Right hindlimb (tissue), 1 donor: ENCODE results near the gene MRPL37.
A peak's percentile ranks its signal among the peaks of the same experiment; 100 is the strongest.
"Not testable (repeated sequence)": the region's sequence is repeated elsewhere in the genome, so short reads cannot be mapped to it uniquely, and the experiment has no call there.

Source experiments
- DNase-seq: peaks from one replicate; pipeline ENCODE4 v3.0.0-alpha.2; 2018

MRPL37 gene

DNA sequence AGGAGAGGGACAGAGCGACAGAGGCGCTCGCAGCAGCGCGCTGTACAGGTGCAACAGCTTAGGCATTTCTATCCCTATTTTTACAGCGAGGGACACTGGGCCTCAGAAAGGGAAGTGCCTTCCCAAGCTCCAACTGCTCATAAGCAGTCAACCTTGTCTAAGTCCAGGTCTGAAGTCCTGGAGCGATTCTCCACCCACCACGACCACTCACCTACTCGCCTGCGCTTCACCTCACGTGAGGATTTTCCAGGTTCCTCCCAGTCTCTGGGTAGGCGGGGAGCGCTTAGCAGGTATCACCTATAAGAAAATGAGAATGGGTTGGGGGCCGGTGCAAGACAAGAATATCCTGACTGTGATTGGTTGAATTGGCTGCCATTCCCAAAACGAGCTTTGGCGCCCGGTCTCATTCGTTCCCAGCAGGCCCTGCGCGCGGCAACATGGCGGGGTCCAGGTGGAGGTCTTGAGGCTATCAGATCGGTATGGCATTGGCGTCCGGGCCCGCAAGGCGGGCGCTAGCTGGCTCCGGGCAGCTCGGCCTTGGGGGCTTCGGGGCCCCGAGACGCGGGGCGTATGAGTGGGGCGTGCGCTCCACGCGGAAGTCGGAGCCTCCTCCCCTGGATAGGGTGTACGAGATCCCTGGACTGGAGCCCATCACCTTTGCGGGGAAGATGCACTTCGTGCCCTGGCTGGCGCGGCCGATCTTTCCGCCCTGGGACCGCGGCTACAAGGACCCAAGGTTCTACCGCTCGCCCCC is at the start of gene MRPL37, which contains the start of gene CYB5RL:
Gene MRPL37 (plus strand): TSS at position 403 of the 754 bp plus-strand sequence. CDS start 77 bp downstream, at position 480.
Gene CYB5RL (minus strand): TSS at position 266 of the 754 bp plus-strand sequence. CDS start 4,414 bp downstream, outside the sequence.
- DNase-seq: peak; percentile 96

DNA sequence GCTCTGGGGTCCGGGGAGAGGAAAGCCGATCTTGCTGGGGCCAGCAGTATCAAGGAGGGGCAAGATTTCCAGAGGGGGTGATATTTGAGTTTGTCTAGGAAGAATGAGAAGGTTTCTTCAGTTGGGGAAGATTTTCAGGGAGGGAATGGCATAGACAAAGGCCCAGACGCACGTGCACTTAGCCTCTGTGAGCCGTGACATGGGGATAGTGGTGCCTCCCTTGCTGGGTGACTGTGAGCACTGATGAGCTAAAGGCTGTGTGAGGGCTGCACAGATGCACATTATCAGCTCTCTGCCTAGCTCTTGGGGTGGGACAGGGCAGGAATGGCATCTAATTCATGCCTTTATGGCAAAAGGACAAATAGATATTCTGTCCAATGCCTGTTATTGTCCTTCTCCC is 49.0 kb upstream of the MRPL37 start:
- no peak for DNase-seq

DNA sequence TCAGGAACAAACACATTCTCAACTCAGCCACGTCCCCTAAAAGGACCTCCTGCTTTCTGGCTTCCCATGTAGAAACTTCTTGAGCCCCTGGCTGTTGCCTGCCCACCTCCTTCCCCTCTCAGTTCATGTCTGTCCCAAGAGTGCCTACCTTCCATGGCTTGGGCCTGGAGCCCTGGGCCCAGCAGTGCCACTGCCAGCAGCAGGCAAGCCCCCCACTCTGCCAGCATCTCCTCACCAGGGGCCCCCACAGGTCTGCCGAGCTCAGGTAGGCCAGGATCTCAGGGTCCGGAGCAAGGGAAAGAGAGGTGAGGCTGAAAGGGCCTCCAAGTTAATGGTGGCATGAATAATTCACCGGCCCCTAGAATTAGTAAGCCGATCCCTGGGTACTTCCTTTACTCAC is 47.3 kb upstream of the MRPL37 start, which contains the start of gene CDCP2:
Gene CDCP2 (minus strand): TSS at position 305 of the 400 bp plus-strand sequence. CDS start 78 bp downstream, at position 227.
- no peak for DNase-seq

DNA sequence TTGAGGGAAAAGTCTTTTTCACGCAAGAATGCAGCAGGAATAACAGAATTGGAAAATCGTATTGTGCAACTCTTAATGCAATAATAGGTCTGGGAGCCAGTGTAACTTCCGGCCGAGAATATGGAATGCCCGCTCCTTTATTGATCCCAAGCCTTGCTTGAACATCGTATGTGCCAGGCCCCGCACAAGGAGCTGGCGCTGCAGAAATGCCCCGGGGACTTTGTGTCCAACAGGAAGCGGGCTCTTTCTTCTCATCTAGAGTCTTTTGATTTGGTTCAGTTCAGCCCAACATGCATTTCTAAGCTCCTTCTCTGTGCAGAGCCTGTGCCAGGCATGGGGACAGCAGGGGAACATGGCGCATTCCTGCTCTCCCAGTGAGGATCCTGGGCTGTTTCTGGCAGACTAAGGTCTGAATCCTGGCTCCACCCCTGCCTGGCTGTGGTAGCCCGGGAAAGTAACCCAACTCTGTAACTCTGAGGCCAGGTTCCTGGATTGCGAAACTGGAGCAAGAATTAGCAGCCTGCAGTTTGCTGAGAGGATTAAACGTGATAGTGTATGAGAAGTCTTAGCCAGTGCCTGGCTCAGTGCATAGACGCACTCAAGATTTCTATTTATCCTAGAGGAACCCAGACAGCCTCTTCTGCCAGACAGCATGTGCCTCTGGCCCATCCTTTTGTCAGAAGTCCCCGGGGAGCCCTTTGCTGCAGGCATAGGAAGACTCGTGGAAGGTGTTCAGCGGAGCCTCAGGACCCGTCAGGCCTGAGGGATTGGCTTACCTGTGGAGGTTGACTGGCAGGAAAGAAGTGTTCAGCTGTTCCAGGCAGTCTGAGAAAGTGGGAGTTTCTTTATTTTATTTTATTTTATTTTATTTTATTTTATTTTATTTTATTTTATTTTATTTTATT is 46.2 kb upstream of the MRPL37 start:
- DNase-seq: peak; percentile 73

DNA sequence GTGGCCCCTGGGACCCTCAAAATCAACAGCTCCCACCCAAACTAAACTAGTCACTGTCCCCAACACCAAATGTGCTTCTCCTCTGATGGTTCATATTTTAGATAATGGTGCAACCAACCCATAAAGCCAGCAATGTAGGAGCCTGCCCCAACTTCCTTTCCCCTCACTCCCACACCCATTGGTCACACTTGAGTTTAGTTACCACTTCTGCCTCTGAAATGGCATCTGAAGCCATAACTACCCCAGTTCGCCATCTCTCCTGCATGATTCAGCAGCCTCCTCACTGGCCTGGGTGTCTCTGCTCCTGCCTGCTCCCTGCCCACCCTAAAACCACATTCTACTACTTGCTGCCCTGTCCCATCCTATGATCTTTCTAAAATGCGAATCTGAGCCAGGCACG is 43.8 kb upstream of the MRPL37 start:
- no peak for DNase-seq

DNA sequence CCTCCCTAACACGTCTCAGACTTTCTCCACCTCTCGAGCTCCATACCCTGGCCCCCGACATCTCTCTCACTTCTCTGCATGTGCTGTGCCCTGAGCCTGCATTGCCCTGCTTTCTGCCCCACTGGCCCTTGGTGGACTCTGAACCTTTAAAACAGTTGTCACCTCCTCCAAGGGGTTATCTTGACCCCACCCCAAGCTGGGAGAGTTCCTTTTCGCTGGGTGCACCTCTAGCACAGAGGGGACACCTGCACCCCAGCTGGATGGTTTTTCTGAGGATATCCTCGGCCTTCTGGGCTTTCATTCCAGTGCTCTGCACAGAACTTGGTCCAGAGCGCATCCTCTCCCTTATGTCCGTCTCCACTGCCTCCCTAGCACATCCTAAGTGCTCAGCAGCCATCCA is 43.0 kb upstream of the MRPL37 start:
- no peak for DNase-seq

DNA sequence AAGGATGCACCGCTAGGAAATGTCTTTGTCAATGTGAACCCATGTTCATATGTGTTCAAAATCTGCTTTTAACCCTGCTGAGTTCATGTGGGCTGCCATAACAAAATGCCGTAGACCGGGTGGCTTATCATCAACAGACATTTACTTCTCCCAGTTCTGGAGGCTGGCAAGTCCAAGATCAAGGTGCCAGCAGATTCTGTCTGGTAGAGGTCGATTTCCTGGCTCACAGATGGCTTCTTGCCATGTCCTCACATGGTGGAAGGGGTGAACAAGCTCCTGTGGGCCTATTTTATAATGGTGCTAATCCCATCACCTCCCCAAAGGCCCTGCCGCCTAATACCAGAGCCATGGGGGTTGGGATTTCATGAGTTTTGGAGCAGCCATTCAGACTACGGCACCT is 42.6 kb upstream of the MRPL37 start:
- no peak for DNase-seq

DNA sequence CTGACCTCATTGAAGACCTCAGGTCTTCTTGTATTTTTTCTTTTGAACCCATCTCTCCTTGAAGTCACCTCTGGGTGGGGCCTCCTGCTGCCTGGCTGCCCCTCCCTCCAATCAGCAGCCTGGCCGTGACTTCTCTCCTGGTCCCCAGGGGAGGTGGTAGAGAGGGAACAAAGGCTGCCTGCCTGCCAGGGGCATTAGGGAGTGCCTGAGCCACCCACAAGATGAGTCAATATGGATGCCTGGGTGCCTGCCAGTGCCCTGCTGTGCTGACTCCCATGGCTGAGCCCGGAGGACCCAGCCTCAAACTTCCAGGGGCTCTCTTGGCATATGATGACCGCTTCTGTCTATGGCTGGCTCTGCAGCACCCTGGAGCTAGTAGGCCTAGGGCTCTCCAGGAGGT is 41.9 kb upstream of the MRPL37 start:
- no peak for DNase-seq

DNA sequence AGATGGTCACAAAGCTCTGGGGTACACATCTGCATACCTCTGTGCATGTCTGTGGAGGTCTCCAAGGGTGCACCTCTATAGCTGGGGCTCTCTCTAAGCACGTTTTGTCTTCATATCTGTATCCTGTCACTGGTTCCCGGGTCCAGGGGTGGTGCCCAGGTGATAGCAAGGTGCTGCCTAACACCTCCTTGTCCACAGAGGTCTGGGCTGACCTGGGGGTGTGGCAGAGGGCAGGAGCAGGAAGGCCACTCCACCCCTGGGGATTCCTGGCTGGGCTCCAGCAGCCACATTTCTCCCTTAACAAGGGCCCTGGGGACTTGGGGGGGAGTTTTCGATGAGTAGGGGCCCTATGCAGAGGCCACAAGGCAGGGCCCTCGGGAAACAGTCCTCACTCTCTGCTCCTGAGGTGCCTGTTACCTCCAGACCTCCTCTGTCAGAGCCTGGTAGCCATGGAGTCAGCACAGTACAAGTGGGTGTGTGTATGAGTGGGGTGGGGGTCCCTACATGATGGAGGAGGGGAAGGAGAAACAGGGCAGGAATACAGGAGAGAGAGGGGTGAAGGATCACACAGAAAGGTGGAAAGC is 40.1 kb upstream of the MRPL37 start:
- DNase-seq: no peak

DNA sequence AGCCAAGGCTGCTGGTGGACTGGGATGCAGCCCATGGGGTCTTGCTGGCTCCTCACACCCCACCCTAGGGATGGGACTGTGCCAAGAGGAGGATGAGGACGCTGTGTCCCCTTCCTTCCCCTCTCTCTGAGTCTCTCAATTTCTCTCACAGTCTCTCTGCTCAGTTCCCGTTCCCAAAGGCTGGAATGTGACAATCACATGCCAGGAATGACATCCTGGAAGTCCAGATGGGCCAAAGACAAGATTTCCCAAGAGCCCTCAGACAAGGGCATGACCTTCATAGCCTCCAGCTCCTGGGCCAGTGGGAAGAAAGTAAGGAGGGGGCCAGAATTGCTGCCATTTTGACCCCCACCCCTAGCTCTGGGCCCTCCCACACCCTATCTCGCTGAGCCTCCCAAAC is 39.6 kb upstream of the MRPL37 start:
- DNase-seq: no peak

DNA sequence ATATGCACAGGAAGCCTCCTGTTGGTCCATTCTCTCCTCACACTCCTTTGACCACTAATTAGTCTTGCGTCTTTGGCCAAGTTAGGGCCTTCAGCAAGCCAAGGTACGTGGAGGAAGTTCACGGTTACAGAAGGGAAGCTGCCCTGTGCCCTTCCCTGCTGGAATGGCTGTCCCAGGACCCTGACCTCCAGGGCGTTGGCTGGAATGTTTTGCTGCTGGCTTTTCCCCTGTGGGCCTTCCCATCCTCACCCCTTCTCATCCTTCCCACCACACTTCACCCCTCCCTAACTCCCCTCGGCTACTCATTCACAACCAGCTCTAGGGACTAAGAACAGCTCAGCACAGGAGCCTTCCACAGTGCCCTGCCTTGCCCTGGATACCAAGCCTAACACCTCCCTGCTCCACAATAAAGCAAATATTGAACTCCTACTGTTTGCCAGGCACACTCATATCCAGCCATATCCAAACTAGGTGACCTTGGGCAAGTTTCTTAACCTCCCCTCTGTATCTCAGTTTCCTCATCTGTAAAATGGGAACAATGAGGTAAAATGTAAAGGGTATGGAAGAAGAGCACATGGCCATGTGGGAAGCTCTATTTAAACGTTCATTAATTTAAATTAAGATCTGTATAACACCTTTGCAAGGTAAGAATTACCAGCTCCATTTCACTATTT is 38.3 kb upstream of the MRPL37 start:
- DNase-seq: no peak

DNA sequence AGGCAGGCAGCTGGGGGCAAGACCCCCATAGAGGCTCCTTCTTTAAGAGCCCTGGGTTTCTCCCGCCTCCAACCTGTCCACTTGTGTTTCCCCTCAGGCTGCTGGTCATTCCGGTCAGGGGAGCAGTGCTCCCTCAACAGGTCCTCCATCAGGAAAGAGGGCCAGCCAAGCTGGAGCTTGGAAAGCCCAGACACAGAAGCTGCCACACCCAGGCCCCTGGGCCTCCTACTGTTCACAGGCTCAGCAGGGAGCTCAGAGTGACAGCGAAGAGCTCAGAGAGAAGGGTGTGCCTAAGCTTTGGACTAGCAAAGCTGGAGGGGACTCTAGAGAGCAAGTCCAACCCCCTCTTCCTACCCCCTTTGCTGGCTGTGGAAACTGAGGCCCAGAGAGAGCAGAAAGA is 36.9 kb upstream of the MRPL37 start:
- DNase-seq: no peak

DNA sequence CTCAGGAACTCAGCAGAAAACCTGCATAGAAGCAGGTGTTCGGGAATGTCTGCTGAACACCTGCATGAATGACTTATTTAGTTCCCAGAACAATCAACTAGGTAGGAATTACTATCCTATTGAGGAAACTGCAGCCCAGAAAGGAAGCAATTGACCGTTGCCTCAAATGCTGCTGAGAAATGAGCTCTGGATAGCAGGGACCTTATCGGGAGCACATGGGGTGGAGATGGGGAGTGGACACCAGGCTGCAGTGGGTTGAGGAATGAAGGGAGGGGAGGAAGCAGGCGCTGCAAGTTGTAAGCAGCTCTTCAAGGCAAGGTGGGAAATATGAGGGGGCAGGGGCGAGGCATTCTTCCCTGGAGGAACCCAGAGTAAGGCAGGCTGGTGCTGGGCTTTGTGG is 36.4 kb upstream of the MRPL37 start:
- DNase-seq: no peak

DNA sequence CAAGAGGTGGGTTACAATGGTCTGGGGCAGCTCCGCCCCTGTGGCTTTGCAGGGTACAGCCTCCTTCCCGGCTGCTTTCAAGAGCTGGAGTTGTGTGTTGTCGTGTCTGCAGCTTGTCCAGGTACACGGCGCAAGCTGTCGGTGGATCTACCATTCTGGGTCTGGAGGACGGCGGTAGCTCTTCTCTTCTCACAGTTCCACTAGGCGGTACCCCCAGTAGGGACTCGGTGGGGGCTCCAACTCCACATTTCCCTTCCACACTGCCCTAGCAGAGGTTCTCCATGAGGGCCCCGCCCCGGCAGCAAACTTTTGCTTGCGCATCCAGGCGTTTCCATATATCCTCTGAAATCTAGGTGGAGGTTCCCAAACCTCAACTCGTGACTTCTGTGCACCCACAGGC is 34.8 kb upstream of the MRPL37 start:
- DNase-seq: no peak

DNA sequence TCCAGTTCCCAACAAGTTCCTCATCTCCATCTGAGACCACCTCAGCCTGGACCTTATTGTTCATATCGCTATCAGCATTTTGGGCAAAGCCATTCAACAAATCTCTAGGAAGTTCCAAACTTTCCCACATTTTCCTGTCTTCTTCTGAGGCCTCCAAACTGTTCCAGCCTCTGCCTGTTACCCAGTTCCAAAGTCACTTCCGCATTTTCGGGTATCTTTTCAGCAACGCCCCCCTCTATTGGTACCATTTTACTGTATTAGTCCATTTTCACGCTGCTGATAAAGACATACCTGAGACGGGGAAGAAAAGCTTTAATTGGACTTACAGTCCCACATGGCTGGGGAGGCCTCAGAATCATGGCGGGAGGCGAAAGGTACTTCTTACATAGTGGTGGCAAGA is 33.6 kb upstream of the MRPL37 start:
- not testable (repeated sequence) for DNase-seq

DNA sequence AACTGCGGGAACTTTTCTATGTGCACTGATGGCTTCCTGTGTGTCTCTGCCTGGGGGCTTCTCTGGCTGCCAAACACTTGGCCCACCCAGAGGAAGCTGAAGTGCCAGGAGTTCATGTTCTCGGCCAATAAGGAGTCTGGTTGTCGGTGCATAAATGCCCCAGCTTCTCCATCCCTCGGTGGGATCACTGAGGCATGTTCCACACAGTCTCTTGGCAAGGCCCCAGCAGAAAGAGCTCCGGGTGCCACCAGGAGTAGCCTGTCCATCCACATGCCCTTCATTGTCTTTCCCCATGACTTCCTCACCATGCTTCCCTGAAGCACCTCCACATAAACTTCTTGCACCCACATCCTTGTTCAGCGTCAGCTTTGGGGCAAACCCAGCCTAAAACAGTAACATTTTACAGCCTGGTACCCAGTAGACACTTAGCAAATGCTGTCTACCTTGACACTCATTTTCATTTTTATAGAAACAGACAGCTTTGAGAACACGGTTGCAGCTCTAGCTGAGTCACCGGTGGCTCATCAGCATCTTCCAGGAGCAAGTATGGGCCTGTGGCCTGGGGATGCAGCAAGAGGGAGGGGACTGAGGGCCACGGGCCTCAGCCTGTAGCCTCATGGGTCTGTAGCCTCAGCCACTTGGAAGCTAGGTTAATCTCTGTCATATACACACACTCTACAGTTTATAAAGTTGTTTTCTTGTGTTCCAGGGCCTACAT is 32.4 kb upstream of the MRPL37 start:
- no peak for DNase-seq

DNA sequence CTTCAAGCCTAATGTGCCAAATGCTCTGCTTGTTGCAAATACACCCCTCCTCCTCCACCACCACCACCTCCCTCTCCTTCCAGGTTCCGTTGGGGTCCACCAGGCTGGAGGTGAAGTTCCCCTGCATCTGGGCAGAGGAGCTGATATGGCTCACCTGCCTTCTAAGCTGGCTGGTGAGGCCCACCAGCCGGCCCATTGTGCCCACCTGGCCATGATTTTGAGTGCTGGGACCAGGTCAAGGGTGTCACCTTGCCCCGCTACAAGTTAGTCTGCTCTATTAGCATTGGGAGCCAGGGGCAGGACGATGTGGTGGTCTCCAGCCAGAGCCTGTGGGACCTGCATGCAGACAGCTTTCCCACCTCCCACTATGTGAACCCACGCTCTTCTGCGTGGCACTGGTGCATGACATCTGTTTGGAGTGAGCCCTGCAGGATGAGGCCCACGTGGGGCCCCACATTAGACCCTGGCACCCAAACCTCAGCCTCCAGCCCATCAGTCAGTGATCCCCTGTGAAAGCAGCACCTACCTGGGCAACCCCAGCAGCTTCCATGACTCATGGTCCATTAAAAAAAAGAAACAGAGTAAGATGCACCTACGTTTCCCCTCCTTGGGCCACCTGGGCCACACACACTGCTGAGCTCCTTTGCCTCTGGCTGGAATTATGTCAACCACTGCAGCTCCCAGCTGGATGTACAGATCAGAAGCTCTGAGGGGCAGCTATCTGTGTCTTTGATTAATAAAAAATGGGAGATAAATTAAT is 31.6 kb upstream of the MRPL37 start:
- no peak for DNase-seq

DNA sequence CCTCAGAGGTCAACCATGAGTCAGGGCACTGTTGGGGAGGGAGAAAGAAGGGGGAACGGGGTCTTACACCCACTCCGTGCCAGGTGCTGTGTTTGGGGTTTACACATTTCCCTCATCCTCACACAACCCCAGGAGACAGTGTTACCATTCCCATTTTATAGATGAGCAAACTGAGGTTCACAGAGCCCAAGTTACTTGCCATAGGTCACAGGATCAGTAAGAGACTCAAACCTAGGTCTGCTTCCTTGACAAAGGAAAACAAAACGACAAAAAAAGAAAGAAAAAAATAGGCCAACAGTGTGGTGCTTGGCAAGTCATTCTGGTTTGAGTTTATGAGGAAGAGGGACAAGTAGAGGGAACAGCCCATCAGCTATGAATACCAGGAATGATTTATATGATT is 30.9 kb upstream of the MRPL37 start:
- no peak for DNase-seq

DNA sequence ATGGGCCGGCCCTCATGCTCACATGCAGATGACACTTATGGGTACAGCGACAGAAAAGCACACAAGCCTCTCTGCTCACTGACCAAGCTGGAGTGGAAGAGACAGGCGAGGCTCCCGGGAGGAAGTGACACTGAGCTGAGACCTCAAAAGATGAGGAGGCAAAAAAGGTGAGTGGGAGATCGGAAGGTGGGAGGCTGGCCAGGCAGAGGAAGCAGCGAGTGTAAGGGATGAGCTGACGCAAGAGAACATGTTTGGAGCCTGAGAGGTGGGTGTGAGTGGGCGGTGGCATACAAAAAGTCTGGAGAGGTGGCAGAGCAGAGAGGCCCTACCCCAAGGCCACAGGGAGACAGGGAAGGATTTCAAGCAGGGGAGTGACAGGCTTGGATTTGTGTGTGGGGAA is 29.0 kb upstream of the MRPL37 start:
- no peak for DNase-seq

DNA sequence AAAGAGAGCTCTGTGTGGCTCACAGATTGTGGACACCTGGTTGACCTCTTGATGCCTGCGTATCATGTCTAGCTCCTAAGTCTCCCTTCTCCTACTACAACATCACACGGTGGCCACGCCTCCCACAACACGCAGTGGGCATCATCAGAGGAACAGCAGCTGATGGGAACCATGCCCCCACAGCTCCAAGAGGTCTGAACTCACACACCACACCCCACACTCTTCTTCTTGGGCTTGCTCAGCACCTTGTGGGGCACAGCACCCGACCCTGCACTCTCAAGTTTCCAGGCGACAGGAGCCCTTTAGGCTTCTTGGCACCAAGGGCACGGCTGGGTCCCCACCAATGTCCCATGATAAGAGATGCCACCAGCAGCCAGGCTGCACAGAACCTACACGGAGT is 28.4 kb upstream of the MRPL37 start:
- no peak for DNase-seq
